ENCODE data around the gene AMIGO3.
A peak's percentile ranks its signal among the peaks of the same experiment; 100 is the strongest.
"Not testable (repeated sequence)": the region's sequence is repeated elsewhere in the genome, so short reads cannot be mapped to it uniquely, and the experiment has no call there.

AMIGO3 gene

GRCh38 chr3:49719214-49719884 is at the start of gene AMIGO3:
TSS of gene AMIGO3 (minus strand) at chr3:49719684. CDS start at chr3:49719465, 219 bp downstream.
- peak; percentile 78 to 86 for DNase-seq (ENCODE audit: low read depth in 1 of 2, low spot score in 1 of 2)

GRCh38 chr3:49763981-49764380 is 44.5 kb upstream of the AMIGO3 start:
- no peak for DNase-seq (ENCODE audit: low read depth in 1 of 2, low spot score in 1 of 2)

GRCh38 chr3:49761661-49762060 is 42.2 kb upstream of the AMIGO3 start:
- DNase-seq (ENCODE audit: low read depth in 1 of 2, low spot score in 1 of 2): no peak

GRCh38 chr3:49759226-49759625 is 39.7 kb upstream of the AMIGO3 start:
- DNase-seq (ENCODE audit: low read depth in 1 of 2, low spot score in 1 of 2): no peak

- no peak for DNase-seq (ENCODE audit: low read depth in 1 of 2, low spot score in 1 of 2)
Measured at GRCh38 chr3:49757197-49757596, 37.7 kb upstream of the AMIGO3 start.

GRCh38 chr3:49756036-49756435 is 36.6 kb upstream of the AMIGO3 start:
- no peak for DNase-seq (ENCODE audit: low read depth in 1 of 2, low spot score in 1 of 2)

GRCh38 chr3:49754536-49754935 is 35.1 kb upstream of the AMIGO3 start:
- no peak for DNase-seq (ENCODE audit: low read depth in 1 of 2, low spot score in 1 of 2)

- DNase-seq (ENCODE audit: low read depth in 1 of 2, low spot score in 1 of 2): no peak
Measured at GRCh38 chr3:49751501-49751900, 32.0 kb upstream of the AMIGO3 start.

- no peak for DNase-seq (ENCODE audit: low read depth in 1 of 2, low spot score in 1 of 2)
Measured at GRCh38 chr3:49750056-49750455, 30.6 kb upstream of the AMIGO3 start.

- DNase-seq (ENCODE audit: low read depth in 1 of 2, low spot score in 1 of 2): not testable (repeated sequence)
Measured at GRCh38 chr3:49748874-49749273, 29.4 kb upstream of the AMIGO3 start.

- no peak for DNase-seq (ENCODE audit: low read depth in 1 of 2, low spot score in 1 of 2)
Measured at GRCh38 chr3:49747792-49748480, 28.5 kb upstream of the AMIGO3 start.

- DNase-seq (ENCODE audit: low read depth in 1 of 2, low spot score in 1 of 2): no peak
Measured at GRCh38 chr3:49745986-49746385, 26.5 kb upstream of the AMIGO3 start.

GRCh38 chr3:49740427-49740826 is 20.9 kb upstream of the AMIGO3 start:
- DNase-seq (ENCODE audit: low read depth in 1 of 2, low spot score in 1 of 2): no peak

GRCh38 chr3:49738067-49738713 is 18.7 kb upstream of the AMIGO3 start:
- DNase-seq (ENCODE audit: low read depth in 1 of 2, low spot score in 1 of 2): no peak

- no peak for DNase-seq (ENCODE audit: low read depth in 1 of 2, low spot score in 1 of 2)
Measured at GRCh38 chr3:49734752-49735151, 15.3 kb upstream of the AMIGO3 start.

GRCh38 chr3:49733551-49733950 is 14.1 kb upstream of the AMIGO3 start:
- DNase-seq (ENCODE audit: low read depth in 1 of 2, low spot score in 1 of 2): no peak

GRCh38 chr3:49732597-49732996 is 13.1 kb upstream of the AMIGO3 start:
- DNase-seq (ENCODE audit: low read depth in 1 of 2, low spot score in 1 of 2): no peak

- DNase-seq (ENCODE audit: low read depth in 1 of 2, low spot score in 1 of 2): no peak
Measured at GRCh38 chr3:49729966-49730609, 10.6 kb upstream of the AMIGO3 start.

GRCh38 chr3:49727924-49728361 is 8.5 kb upstream of the AMIGO3 start:
- DNase-seq (ENCODE audit: low read depth in 1 of 2, low spot score in 1 of 2): no peak

- no peak for DNase-seq (ENCODE audit: low read depth in 1 of 2, low spot score in 1 of 2)
Measured at GRCh38 chr3:49727154-49727923, 7.9 kb upstream of the AMIGO3 start.
